8988T (cell line): Measurements from ENCODE around the gene ARHGAP19.
A peak's percentile ranks its signal among the peaks of the same experiment; 100 is the strongest.
"Not testable (repeated sequence)": the region's sequence is repeated elsewhere in the genome, so short reads cannot be mapped to it uniquely, and the experiment has no call there.

ENCODE experiments used
- DNase-seq: peaks from one replicate; pipeline ENCODE4 v3.0.0; 2011

The ARHGAP19 gene

DNA sequence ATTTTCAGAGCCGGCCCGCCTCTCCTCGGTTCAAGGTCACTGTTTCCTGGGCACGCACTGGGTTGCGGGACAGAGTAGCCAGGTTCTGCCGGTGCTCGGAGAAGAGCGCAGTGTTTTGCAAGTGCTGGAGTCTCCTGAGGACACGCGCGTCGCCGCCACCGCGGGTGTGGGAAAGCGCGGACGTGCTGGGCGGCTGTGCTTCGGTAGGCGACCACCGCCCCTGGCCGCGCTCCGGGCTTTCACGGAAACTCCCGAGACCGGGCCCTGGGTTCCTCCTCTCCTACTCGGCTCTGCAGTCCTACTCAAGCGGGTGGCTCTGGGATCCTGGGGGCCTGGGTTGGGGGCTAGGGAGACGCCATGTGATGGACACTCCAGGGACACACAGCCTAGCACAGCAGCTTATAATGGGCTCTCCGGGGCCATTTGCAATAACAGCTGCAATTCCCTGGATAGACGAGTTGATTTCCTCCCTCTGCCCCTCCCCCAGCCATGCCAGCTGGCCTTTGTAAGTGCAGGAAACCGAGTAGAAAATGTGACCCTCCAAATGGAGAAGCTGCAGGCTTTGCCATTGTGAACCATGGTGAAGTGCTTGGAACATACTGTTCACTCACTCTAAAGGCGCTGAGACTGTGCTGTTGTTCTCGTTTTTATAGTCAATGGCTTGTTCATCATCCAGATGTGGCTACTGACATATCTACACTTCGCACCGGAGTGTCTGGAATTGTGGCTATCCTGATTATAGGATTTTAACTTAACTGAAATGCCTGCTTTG lies 28.8 kb upstream of the ARHGAP19 start:
- no peak for DNase-seq

DNA sequence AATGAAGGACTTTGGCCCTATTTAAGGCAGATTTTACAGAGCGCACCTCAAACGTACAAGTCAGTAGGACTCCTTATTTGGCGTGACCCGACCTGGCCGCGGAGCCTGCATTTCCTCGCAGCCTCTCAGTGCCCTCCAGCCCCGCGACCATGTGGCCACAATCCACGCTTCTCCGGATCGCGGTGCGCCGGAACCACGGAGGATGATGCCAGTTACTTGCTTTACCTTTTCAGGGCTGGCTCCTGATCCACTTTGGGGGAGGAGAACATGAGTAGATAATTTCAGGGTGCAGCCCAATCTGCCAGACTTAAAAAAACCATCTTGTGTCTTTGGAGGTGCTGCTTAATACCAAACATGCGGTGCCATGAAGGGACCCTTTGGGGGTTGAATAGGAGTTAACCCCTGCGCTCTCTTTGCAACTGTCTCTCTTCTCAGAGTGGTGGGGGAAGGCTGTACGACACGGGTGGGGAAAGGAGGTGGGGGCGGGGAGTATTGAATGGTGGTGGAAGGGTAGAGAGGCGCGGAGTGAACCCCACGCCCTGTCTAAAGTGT lies 28.1 kb upstream of the ARHGAP19 start:
- DNase-seq, result no peak

DNA sequence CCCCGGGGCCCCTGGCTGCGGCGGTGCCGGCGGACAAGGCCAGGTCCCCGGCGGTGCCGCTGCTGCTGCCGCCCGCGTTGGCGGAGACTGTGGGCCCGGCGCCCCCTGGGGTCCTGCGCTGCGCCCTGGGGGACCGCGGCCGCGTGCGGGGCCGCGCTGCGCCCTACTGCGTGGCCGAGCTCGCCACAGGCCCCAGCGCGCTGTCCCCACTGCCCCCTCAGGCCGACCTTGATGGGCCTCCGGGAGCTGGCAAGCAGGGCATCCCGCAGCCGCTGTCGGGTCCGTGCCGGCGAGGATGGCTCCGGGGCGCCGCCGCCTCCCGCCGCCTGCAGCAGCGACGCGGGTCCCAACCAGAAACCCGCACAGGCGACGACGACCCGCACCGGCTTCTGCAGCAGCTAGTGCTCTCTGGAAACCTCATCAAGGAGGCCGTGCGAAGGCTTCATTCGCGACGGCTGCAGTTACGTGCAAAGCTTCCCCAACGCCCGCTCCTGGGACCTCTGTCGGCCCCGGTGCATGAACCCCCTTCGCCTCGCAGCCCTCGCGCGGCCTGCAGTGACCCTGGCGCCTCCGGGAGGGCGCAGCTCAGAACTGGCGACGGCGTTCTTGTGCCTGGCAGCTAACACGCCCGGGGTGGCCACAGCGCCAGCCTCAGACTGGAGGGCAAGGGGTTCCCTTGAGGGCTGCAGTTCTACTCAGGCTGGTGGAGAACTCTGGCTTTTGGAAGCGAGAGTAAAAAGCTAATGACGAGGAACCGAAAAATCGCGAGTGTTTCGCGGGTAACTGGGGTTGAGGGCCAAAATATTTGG lies 27.4 kb upstream of the ARHGAP19 start:
- peak; percentile 72 for DNase-seq

DNA sequence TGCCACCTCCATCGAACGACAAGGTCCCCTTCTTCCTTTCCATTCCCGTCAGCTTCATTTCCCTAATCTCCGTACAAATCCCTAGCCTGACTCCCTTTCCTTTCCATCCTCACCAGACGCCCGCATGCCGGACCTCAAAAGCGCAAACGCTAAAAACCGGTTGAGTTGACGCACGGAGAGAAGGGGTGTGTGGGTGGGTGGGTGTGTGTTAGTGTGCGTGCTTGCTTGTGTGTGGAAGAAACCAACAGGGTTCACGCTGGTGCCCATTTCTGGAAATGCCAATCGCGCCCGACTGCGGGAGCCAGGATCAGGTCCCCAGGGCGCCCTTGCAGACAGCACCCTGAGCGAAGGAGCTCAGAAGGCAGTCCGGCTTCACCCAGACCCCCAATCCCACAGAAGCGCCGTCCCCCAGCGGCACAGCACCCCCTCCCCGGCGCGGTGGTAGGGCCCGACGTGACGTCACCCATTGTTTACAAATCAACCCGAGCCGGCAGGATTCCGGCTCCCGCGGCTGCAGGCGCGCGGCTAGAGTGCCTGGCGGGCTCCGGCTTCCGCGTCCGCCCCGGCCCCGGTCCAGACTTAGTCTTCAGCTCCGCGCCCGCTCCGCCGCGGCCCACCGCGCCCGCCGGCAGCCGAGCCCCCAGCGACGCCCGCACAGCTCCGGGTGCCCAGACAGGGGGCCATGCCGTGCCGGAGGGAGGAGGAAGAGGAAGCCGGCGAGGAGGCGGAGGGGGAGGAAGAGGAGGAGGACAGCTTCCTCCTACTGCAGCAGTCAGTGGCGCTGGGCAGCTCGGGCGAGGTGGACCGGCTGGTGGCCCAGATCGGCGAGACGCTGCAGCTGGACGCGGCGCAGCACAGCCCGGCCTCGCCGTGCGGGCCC lies 26.6 kb upstream of the ARHGAP19 start, which contains the start of gene FRAT1:
TSS of gene FRAT1 (plus strand) at position 500 of the 880 bp plus-strand sequence. CDS start at position 683, 183 bp downstream.
- DNase-seq, result peak; percentile 61

DNA sequence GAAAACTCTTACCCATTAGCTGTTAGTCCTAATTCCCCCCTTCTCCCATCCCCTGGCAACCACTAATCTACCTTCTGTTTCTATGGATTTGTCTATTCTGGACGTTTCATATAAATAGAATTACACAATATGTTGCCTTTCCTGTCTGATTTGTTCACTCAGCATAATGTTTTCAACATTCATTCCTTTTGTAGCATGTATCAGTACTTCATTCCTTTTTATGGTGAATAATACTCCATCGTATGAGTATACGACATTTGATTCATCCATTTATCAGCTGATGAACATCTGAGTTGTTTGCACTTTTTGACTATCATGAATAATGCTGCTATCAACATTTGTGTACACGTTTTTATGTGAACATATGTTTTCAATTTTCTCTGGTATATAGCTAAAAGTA lies 22.2 kb upstream of the ARHGAP19 start:
- no peak for DNase-seq

DNA sequence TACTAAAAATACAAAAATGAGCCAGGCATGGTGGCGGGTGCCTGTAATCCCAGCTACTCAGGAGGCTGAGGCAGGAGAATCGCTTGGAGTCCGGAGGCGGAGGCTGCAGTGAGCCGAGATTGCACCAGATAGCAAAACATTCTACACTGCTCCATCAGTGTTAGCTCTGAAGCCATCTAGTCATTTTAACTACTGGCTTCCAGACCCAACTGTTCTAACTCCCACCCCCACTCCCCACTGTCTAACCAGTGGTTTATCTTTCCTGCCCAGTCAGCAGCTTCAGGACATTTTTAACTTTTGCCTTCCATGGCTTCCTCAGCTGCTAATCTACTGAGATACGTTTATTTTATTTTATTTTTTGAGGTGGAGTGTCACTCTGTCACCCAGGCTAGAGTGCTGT lies 20.5 kb upstream of the ARHGAP19 start:
- no peak for DNase-seq

DNA sequence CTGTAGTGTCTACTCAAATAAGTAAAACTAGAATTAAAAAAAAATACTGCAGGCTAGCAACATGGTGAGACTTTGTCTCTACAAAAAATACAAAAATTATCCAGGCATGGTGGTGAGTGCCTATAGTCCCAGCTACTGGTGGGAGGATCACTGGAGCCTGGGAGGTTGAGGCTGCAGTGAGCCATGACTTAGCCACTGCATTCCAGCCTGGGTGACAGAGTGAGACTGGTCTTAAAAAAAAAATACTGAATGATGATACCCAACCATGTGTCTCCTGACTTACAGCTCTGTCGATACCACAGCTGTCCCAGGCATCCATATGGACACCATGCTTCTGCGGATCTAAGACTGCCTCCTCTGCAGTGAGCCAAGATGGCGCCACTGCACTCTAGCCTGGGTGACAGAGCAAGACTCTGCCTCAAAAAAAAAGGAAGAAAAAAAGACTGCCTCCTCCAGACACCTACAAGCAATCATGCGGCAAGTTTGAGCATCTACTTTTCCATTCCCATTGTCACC lies 18.7 kb upstream of the ARHGAP19 start:
- no peak for DNase-seq

DNA sequence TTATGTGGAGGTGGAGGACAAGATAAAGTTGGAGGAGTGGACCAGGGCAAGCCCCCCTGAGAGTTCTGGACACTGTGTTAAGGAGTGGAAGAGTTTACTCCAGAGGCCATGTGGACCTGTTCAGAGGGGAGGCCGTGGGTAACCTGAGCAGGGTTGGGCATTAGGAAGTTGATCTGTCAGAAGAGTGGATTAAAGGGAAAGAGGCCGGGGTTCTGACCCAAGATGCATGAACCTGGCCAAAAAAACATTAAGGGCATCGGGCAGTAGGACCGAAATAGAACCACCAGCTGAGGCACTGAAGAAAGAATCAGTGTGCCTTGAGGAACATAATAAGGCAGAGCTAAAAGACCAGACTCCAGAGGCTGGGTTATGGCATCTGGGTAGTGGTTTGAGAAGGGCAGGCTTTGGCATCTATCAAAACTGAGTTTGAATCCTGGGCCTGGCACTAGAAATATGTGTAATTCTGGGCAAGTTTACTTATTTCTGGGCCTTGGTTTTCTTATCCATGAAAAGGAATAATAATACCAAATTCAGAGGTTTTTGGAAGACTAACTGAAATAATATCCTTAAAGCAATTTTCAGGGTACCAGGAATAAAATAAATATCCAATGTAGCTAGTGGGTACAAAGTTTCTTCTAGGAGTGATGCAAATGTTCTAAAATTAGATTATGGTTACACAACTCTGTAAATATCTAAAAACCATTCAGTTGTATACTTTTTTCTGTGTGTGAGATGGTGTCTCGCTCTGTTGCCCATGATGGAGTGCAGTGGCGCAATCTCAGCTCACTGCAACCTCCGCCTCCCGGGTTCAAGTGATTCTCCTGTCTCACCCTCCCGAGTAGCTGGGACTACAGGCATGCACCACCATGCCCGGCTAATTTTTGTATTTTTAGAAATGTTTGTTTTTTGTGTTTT lies 15.7 kb upstream of the ARHGAP19 start:
- no peak for DNase-seq

DNA sequence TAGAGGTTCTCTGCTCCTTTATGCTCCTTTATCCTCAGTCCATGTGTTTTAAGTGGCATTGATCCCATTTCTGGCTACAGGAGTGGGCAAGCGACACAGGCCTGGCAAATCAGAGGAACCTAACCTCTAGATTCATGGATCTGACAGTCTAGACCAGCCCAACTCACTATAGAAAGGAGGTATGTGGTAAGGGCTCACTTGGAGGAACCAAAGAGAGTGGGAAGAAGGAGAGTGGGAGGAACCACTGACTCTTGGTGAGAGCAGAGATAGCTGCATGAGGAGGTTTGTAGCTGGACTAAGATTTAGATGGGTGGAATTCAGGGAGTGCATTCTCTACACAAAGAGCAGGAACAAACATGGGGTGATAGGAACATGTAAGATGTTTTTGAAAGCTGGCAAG lies 15.0 kb upstream of the ARHGAP19 start:
- no peak for DNase-seq

DNA sequence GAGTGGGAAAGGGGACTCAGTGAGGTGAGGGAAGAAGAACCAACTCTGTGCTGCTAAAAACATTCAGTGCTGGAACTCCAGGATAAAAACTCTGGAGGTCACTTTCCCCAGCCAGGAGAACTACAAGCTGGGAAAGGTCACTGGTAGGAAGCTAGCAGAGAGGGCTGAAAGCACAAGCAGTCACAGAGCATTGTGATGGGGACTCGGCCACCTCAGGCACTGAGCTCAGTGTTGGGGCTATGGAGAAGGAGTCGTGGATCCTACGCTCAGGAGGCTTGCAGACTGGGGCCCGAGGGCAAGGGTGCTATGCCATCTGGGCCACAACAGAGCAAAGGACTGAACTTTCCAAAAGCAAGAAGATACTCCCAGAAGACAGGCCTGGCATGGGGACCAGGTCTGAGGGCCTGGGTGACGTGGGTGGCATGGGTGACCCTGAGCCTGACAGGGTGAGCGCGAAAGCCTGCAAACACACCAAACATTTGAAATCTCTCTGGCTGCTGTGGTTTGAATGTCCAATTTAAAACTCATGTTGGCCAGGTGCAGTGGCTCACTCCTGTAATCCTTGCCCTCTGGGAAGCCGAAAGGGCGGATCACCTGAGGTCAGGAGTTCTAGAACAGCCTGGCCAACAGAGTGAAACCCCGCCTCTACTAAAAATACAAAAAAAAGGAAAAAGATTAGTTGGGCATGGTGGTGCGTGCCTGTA lies 9.8 kb upstream of the ARHGAP19 start:
- no peak for DNase-seq

DNA sequence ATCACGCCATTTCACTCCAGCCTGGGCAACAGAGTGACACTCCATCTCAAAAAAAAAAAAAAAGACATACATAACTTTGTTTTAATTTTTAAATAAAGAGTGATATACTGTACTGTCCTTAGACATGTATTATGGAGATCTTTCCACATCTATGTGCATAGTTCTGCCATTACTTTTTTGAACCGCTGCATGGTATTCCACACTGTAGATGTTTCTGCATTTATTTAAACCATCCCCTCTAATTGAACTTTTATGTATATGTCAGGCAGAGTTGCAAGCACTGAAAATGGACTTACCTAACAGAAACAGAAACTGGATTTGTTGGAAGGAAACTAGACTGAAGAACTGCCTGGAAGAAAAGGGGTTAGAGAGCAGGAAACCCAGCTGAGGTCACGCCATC lies 8.5 kb upstream of the ARHGAP19 start:
- DNase-seq, result no peak

DNA sequence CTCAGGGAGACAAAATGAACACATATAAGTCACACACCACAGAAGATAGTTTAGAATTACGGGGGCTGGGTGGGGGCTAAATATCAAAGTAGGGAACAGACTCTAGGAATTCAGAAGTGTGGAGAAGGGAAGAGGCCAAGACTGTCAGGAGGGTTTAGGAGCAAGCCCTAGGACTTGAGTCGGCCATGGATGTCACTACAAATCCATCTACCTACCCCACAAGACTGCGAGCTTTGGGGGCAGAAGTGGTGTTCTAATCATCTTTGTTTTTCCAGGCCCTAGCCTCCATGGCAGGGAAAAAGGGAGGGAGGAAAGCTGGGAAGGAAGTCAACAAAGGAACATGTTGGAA lies 5.8 kb upstream of the ARHGAP19 start:
- DNase-seq, result no peak

DNA sequence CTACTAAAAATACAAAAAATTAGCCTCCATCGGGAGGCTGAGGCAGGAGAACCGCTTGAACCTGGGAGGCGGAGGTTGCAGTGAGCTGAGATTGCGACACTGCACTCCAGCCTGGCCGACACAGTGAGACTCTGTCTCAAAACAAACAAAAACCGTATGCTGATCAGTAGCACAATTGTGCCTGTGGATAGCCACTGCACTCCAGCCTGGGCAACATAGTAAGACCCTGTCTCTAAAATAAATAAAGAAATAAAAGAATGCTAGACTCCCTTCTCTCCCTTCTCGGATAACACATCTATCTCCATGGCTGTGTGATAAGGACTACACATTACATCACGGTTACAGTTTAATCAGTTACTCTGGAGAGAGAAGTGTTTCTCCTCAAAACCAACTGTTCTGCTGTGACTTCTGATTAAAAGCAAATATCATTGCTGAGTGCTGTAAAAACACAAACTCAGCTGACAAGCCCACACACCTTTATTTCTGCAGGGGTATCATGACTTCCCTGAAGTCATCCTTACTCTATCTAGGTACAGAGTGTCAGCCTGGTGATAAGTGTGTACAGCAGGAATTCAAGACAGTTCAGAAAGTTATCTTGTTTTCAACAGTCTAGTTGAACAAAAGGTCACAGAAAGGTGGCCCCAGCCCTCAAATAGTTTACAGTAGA lies 5.3 kb upstream of the ARHGAP19 start:
- DNase-seq, result no peak

DNA sequence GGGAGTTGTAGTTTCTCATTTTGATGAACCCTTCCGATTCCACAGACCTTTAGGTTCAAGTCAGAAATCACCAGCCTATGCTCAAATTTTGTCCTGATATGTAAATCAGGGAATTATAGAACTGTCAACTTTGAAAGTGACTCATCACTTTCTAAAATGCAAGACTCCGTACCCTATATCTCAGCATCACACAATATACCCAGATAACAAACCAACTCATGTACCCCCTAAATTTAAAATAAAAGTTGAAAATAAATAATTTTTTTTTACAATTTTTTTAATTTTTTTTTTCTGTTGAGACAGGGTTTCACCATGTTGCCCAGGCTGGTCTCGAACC lies 393 bp upstream of the ARHGAP19 start:
- no peak for DNase-seq

DNA sequence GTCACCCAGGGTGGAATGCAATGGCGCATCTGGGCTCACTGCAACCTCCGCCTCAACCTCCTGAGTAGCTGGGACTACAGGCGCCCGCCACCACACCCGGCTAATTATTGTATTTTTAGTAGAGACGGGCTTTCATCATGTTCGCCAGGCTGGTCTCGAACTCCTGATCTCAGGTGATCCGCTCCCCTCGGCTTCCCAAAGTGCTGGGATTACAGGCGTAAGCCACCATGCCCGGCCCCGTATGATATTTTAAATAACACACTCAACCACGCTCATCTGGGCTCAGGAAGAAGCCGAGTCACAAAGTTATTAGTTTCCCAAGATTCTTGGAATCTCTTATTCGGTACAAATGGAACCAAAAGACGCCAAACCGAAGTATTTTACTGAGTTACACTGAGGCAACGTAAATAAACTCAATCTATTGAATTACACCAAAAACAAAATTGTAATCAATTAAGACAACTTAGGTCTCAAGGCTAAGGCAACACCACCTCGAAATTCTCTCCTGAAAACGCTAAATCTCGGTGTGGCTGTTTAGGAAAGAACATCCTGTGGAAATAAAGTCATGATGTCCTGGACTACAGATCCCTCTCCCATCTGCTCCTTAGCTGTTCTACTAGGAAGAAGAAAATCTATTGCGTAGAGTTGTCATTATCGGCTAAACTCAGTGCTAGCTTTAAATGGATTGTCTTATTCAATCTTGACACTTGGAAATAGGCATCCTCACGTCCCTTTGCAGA lies 910 bp downstream of the ARHGAP19 start:
- no peak for DNase-seq

DNA sequence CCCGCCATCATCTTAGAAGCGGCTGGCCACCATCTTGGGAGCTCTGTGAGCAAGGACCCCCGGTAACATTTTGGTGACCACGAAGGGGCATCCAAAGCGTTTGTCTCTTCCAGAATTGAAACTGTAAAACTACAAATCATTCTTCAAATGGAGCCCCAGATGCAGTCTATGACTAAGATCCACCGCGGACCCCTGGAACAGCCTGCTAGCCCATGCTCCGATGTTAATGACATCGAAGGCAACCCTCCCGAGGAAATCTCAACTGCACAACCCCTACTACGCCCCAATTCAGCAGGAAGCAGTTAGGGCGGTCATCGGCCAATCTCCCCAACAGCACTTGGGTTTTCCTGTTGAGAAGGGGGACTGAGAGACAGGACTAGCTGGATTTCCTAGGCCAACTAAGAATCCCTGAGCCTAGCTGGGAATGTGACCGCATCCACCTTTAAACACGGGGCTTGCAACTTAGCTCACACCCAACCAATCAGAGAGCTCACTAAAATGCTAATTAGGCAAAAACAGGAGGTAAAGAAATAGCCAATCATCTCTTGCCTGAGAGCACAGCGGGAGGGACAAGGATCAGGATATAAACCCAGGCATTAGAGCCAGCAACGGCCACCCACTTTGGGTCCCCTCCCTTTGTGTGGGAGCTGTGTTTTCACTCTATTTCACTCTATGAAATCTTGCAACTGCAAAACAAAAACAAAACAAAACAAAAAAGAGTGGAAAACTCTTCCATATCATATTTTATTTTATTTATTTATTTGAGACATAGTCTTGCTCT lies 1.7 kb downstream of the ARHGAP19 start:
- DNase-seq, result not testable (repeated sequence)

DNA sequence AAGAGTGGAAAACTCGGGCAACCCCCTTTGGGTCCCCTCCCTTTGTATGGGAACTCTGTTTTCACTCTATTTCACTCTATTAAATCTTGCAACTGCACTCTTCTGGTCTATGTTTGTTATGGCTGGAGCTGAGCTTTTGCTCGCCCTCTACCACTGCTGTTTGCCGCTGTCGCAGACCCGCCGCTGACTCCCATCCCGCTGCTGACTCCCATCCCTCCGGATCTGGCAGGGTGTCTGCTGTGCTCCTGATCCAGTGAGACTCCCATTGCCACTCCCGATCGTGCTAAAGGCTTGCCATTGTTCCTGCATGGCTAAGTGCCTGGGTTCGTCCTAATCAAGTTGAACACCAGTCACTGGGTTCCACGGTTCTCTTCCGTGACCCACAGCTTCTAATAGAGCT lies 2.4 kb downstream of the ARHGAP19 start:
- DNase-seq, result not testable (repeated sequence)

DNA sequence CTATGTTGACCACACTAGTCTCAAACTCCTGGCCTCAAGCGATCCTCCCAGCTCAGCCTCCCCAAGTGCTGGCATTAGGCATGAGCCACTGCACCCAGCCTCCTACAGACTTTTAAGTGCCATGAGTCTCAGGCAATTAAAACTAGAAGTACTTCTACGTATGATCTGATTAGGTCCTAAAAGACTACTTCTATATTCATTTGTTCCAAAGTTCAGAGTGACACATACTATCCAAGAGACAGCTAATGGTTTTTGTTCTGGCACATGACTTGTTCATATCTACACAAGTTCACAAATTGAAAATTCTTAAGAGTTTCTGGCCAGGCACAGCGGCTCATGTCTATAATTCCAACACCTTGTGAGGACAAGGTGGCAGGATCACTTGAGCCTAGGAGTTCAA lies 11.7 kb downstream of the ARHGAP19 start:
- DNase-seq, result no peak
